ENCODE results near the gene SV2B.
"Not testable (repeated sequence)": the region's sequence is repeated elsewhere in the genome, so short reads cannot be mapped to it uniquely, and the experiment has no call there.

Gene SV2B

GRCh38 chr15:91093866-91094265 is 6.2 kb upstream of the SV2B start:
- H3K4me3 Mint-ChIP-seq, ATAC-seq, H3K4me1 Mint-ChIP-seq, H3K36me3 Mint-ChIP-seq, H3K9me3 Mint-ChIP-seq, H3K27ac Mint-ChIP-seq: not testable (repeated sequence)
- H3K27me3 Mint-ChIP-seq: peaks cover 60% of the 10 kb centered on the region

- H3K36me3 Mint-ChIP-seq: no peaks in the 10 kb centered on the region
- ATAC-seq: no peak
- peaks cover 2% of the 10 kb centered on the region for H3K9me3 Mint-ChIP-seq
- peaks cover 74% of the 10 kb centered on the region for H3K27me3 Mint-ChIP-seq
- H3K27ac Mint-ChIP-seq: no peak overlapping the region
- H3K4me3 Mint-ChIP-seq: no peak overlapping the region
- H3K4me1 Mint-ChIP-seq: peaks cover 17% of the 10 kb centered on the region
Observed at GRCh38 chr15:91098451-91098850, 1.6 kb upstream of the SV2B start.

- no peaks in the 10 kb centered on the region for H3K9me3 Mint-ChIP-seq
- peak; percentile 29 for ATAC-seq
- peaks cover 17% of the 10 kb centered on the region for H3K4me1 Mint-ChIP-seq
- H3K4me3 Mint-ChIP-seq: peak overlapping the region; percentile 60
- H3K36me3 Mint-ChIP-seq: no peaks in the 10 kb centered on the region
- peaks cover 84% of the 10 kb centered on the region for H3K27me3 Mint-ChIP-seq
- H3K27ac Mint-ChIP-seq: no peak overlapping the region
Observed at GRCh38 chr15:91099616-91099994, 452 bp upstream of the SV2B start.

- Mint-ChIP-seq H3K4me1 (peaks cover 17% of the 10 kb centered on the region), H3K36me3 (no peaks in the 10 kb centered on the region), H3K27ac (no peak overlapping the region), H3K9me3 (no peaks in the 10 kb centered on the region), H3K27me3 (peaks cover 90% of the 10 kb centered on the region), H3K4me3 (peak overlapping the region; percentile 75)
- no peak for ATAC-seq
Observed at GRCh38 chr15:91100814-91101607, 954 bp downstream of the SV2B start.

- Mint-ChIP-seq H3K27me3 (peaks cover 90% of the 10 kb centered on the region), H3K27ac (no peak overlapping the region), H3K9me3 (no peaks in the 10 kb centered on the region), H3K4me1 (peaks cover 17% of the 10 kb centered on the region), H3K4me3 (no peak overlapping the region), H3K36me3 (no peaks in the 10 kb centered on the region)
- no peak for ATAC-seq
Observed at GRCh38 chr15:91101608-91101920, 1.5 kb downstream of the SV2B start.

GRCh38 chr15:91102546-91103330 is 2.7 kb downstream of the SV2B start:
- H3K27ac Mint-ChIP-seq: no peak overlapping the region
- peaks cover 17% of the 10 kb centered on the region for H3K4me1 Mint-ChIP-seq
- H3K9me3 Mint-ChIP-seq: no peaks in the 10 kb centered on the region
- ATAC-seq: no peak
- no peaks in the 10 kb centered on the region for H3K36me3 Mint-ChIP-seq
- peaks cover 86% of the 10 kb centered on the region for H3K27me3 Mint-ChIP-seq
- no peak overlapping the region for H3K4me3 Mint-ChIP-seq

- H3K4me3 Mint-ChIP-seq: no peak overlapping the region
- no peak for ATAC-seq
- no peaks in the 10 kb centered on the region for H3K36me3 Mint-ChIP-seq
- H3K4me1 Mint-ChIP-seq: peaks cover 17% of the 10 kb centered on the region
- H3K27me3 Mint-ChIP-seq: peaks cover 80% of the 10 kb centered on the region
- no peak overlapping the region for H3K27ac Mint-ChIP-seq
- H3K9me3 Mint-ChIP-seq: no peaks in the 10 kb centered on the region
Observed at GRCh38 chr15:91104111-91104510, 4.1 kb downstream of the SV2B start.

GRCh38 chr15:91108421-91108820 is 8.4 kb downstream of the SV2B start:
- ATAC-seq: no peak
- peaks cover 68% of the 10 kb centered on the region for H3K27me3 Mint-ChIP-seq

GRCh38 chr15:91109885-91110284 is 9.8 kb downstream of the SV2B start:
- Mint-ChIP-seq H3K9me3 (no peaks in the 10 kb centered on the region), H3K27ac (no peak overlapping the region), H3K36me3 (no peaks in the 10 kb centered on the region), H3K27me3 (peaks cover 55% of the 10 kb centered on the region), H3K4me1 (no peaks in the 10 kb centered on the region), H3K4me3 (no peak overlapping the region)
- no peak for ATAC-seq

More at GRCh38 chr15:91108421-91108820, 8.4 kb downstream of the SV2B start:
- H3K9me3 Mint-ChIP-seq: no peaks in the 10 kb centered on the region
- H3K27ac Mint-ChIP-seq: no peak overlapping the region
- no peak overlapping the region for H3K4me3 Mint-ChIP-seq
- no peaks in the 10 kb centered on the region for H3K36me3 Mint-ChIP-seq
- H3K4me1 Mint-ChIP-seq: no peaks in the 10 kb centered on the region

- peaks cover 50% of the 10 kb centered on the region for H3K27me3 Mint-ChIP-seq
- no peaks in the 10 kb centered on the region for H3K4me1 Mint-ChIP-seq
- H3K9me3 Mint-ChIP-seq: no peaks in the 10 kb centered on the region
- H3K27ac Mint-ChIP-seq: no peak overlapping the region
- H3K4me3 Mint-ChIP-seq: no peak overlapping the region
- ATAC-seq: no peak
- H3K36me3 Mint-ChIP-seq: no peaks in the 10 kb centered on the region
Observed at GRCh38 chr15:91110407-91110806, 10.3 kb downstream of the SV2B start.

- Mint-ChIP-seq H3K4me3 (no peak overlapping the region), H3K9me3 (peaks cover 4% of the 10 kb centered on the region), H3K4me1 (no peaks in the 10 kb centered on the region), H3K27ac (no peak overlapping the region), H3K27me3 (peaks cover 41% of the 10 kb centered on the region), H3K36me3 (no peaks in the 10 kb centered on the region)
- ATAC-seq: no peak
Observed at GRCh38 chr15:91113030-91113429, 13.0 kb downstream of the SV2B start.

- H3K27ac Mint-ChIP-seq: no peak overlapping the region
- H3K4me3 Mint-ChIP-seq: no peak overlapping the region
- H3K36me3 Mint-ChIP-seq: no peaks in the 10 kb centered on the region
- peaks cover 4% of the 10 kb centered on the region for H3K9me3 Mint-ChIP-seq
- H3K4me1 Mint-ChIP-seq: no peaks in the 10 kb centered on the region
- H3K27me3 Mint-ChIP-seq: peaks cover 34% of the 10 kb centered on the region
- ATAC-seq: no peak
Observed at GRCh38 chr15:91114301-91114700, 14.2 kb downstream of the SV2B start.

- Mint-ChIP-seq H3K27me3 (peaks cover 23% of the 10 kb centered on the region), H3K4me1 (no peaks in the 10 kb centered on the region), H3K4me3 (no peak overlapping the region), H3K36me3 (no peaks in the 10 kb centered on the region), H3K27ac (no peak overlapping the region), H3K9me3 (peaks cover 4% of the 10 kb centered on the region)
- ATAC-seq: peak; percentile 54
Observed at GRCh38 chr15:91116113-91117067, 16.3 kb downstream of the SV2B start.

- Mint-ChIP-seq H3K4me3 (no peak overlapping the region), H3K36me3 (no peaks in the 10 kb centered on the region), H3K27ac (no peak overlapping the region), H3K9me3 (peaks cover 4% of the 10 kb centered on the region), H3K4me1 (no peaks in the 10 kb centered on the region), H3K27me3 (peaks cover 18% of the 10 kb centered on the region)
- no peak for ATAC-seq
Observed at GRCh38 chr15:91117375-91117774, 17.3 kb downstream of the SV2B start.

Measured in stimulated activated memory B cell treated with anti-CD40 and anti-IgM and Interleukin-4, amounts not matched to agents 10 μg/mL and 1 μg/mL and 100 μg/mL, for 72 hours (primary cell).